ENCODE results near the gene CTDSPL. TPM values are rescaled to one million over a fixed set of nuclear protein-coding genes. Genes with fewer than 3 reads are reported as not detected.
A peak's percentile ranks its signal among the peaks of the same experiment; 100 is the strongest.

The CTDSPL gene
- total RNA-seq, 6 donors from 2014 or later: 35.6 to 78.1 (median 55.5) TPM

- TF ChIP-seq POLR2AphosphoS5 (IDR thresholded peaks at IDR 0.05) (no peak), EP300 (IDR thresholded peaks at IDR 0.05) (no peak), POLR2A (IDR thresholded peaks at IDR 0.05) (no peak), CTCF (IDR thresholded peaks at IDR 0.05) (no peak)
- DNase-seq: no peak
- Histone ChIP-seq H3K4me3 (no peak overlapping the region), H3K4me1 (peaks cover 0 to 4% (median 0%) of the 10 kb centered on the region in 4 donors), H3K27me3 (no peaks in the 10 kb centered on the region), H3K36me3 (no peaks in the 10 kb centered on the region), H3K9me3 (no peaks in the 10 kb centered on the region), H3K27ac (no peak overlapping the region)
- ATAC-seq (ENCODE audit: low FRiP score in 2 of 2): no peak
- WGBS, 2 donors: 85 to 97% methylated on average over 1 of the region's 1 CpG
Observed at GRCh38 chr3:37852097-37852496, 9.6 kb upstream of the CTDSPL start.

DNA sequence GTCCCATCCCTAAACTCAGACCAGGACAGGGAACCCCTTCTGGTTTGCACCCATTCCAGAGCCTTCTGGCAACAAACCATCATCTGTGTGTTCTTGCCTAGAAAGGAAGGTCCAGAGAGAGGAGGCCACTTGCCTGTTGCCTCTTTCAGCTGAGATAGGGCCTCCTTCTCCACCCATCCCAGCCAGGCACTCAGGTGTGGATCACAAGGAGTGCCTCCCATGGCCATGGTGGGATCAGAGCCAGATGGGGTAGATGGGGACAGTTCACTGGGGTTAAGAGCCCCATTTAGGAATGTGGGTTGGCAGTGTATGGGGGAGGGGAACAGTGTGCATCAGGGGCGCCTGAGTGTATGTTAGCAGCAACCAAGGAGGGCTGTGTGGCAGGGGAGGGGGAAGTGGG is 8.9 kb upstream of the CTDSPL start:
- no peak for ATAC-seq (ENCODE audit: low FRiP score in 2 of 2)
- 93 to 100% methylated on average over 1 of the region's 1 CpG for WGBS, 2 donors
- Histone ChIP-seq H3K36me3 (no peaks in the 10 kb centered on the region), H3K4me1 (peaks cover 0 to 4% (median 0%) of the 10 kb centered on the region in 4 donors), H3K27me3 (no peaks in the 10 kb centered on the region), H3K9me3 (no peaks in the 10 kb centered on the region), H3K27ac (no peak overlapping the region), H3K4me3 (no peak overlapping the region)
- DNase-seq: no peak
- TF ChIP-seq POLR2A (IDR thresholded peaks at IDR 0.05): no peak
- no peak for TF ChIP-seq POLR2AphosphoS5 (IDR thresholded peaks at IDR 0.05)
- no peak for TF ChIP-seq CTCF (IDR thresholded peaks at IDR 0.05)
- TF ChIP-seq EP300 (IDR thresholded peaks at IDR 0.05): no peak

GRCh38 chr3:37853691-37854413 is 7.8 kb upstream of the CTDSPL start:
- H3K4me3 ChIP-seq: no peak overlapping the region
- H3K36me3 ChIP-seq: no peaks in the 10 kb centered on the region
- H3K4me1 ChIP-seq: peaks cover 0 to 4% (median under 1%) of the 10 kb centered on the region in 4 donors
- H3K27me3 ChIP-seq: no peaks in the 10 kb centered on the region
- no peaks in the 10 kb centered on the region for H3K9me3 ChIP-seq
- ATAC-seq (ENCODE audit: low FRiP score in 2 of 2) (peak in 1 of 2 donors; percentile 19), DNase-seq (no peak)
- TF ChIP-seq POLR2AphosphoS5 (IDR thresholded peaks at IDR 0.05) (no peak), CTCF (IDR thresholded peaks at IDR 0.05) (no peak)
- H3K27ac ChIP-seq: no peak overlapping the region
- 78 to 81% methylated on average over 11 of the region's 11 CpGs for WGBS, 2 donors

GRCh38 chr3:37855363-37855970 is 6.2 kb upstream of the CTDSPL start:
- ATAC-seq (ENCODE audit: low FRiP score in 2 of 2) (peak; percentile 74 to 76), DNase-seq (peak; percentile 87 to 90)
- H3K36me3 ChIP-seq: no peaks in the 10 kb centered on the region
- H3K27me3 ChIP-seq: no peaks in the 10 kb centered on the region
- no peak overlapping the region for H3K27ac ChIP-seq
- TF ChIP-seq POLR2A (IDR thresholded peaks at IDR 0.05): no peak
- TF ChIP-seq EP300 (IDR thresholded peaks at IDR 0.05): no peak
- TF ChIP-seq POLR2AphosphoS5 (IDR thresholded peaks at IDR 0.05): no peak
- TF ChIP-seq CTCF (IDR thresholded peaks at IDR 0.05): peak; percentile 83 to 92 (median 89)
- 32 to 33% methylated on average over 5 of the region's 5 CpGs for WGBS, 2 donors
- peaks cover 4 to 14% (median 8%) of the 10 kb centered on the region in 4 donors for H3K4me1 ChIP-seq
- no peaks in the 10 kb centered on the region for H3K9me3 ChIP-seq
- no peak overlapping the region for H3K4me3 ChIP-seq
